OCI-LY7 (cell line): ENCODE measurements around the gene HELZ. TPM values are rescaled to one million over a fixed set of nuclear protein-coding genes. Genes with fewer than 3 reads are reported as not detected.

ENCODE experiments used
- BruUV-seq: library from RNA; stranded (reverse); fragments of 400-500 nt; replicated peaks from 2 replicates; lab custom pipeline; 2021; lab: Mats Ljungman, UMichigan
- CTCF ChIA-PET: fragments of 300-600 bp; sonication (Branson Sonifier 250); formaldehyde crosslinking; loops from one replicate; lab custom pipeline; 2022; ENCODE audit warnings: antibody characterized with exemption; ENCODE audit not compliant: unreplicated experiment; lab: Charles Lee
- POLR2A ChIA-PET: fragments of 300-600 bp; sonication (Branson Sonifier 250); formaldehyde crosslinking; loops from one replicate; lab custom pipeline; 2022; ENCODE audit warnings: antibody characterized with exemption; lab: Charles Lee
- DNase-seq: peaks from one replicate; pipeline ENCODE4 v3.0.0-alpha.2; 2015; ENCODE audit warnings: low spot score
- H2AFZ ChIP-seq: fragments of 200-600 bp; sonication (generic), shearing (Covaris generic); 2 replicates; pipeline ENCODE4 v1.6.1; 2014; ENCODE audit warnings: mild to moderate bottlenecking, antibody characterized with exemption, low read length, moderate library complexity
- H3K27ac ChIP-seq: fragments of 200-600 bp; sonication (generic); 2 replicates; pipeline ENCODE4 v1.5.1; 2014; ENCODE audit warnings: mixed run types, low read depth, mild to moderate bottlenecking, moderate library complexity, low read length, inconsistent platforms; ENCODE audit not compliant: poor library complexity, severe bottlenecking
- H3K36me3 ChIP-seq: fragments of 200-600 bp; sonication (generic); 2 replicates; pipeline ENCODE4 v1.6.1; 2014; ENCODE audit warnings: mild to moderate bottlenecking, antibody characterized with exemption, low read length, moderate library complexity, mixed read lengths; ENCODE audit not compliant: insufficient read depth
- H3K4me1 ChIP-seq: fragments of 200-600 bp; sonication (generic); 2 replicates; pipeline ENCODE4 v1.5.1; 2014; ENCODE audit warnings: mild to moderate bottlenecking, low read length; ENCODE audit not compliant: insufficient read depth, poor library complexity, severe bottlenecking
- H3K4me2 ChIP-seq: fragments of 200-600 bp; sonication (generic); 2 replicates; pipeline ENCODE4 v1.6.1; 2014; ENCODE audit warnings: mild to moderate bottlenecking, low read length
- H3K4me3 ChIP-seq: fragments of 200-600 bp; sonication (generic); 2 replicates; pipeline ENCODE4 v1.5.1; 2014; ENCODE audit warnings: mild to moderate bottlenecking, low read depth, low read length; ENCODE audit not compliant: poor library complexity, severe bottlenecking
- H3K79me2 ChIP-seq: fragments of 200-600 bp; sonication (generic); 2 replicates; pipeline ENCODE4 v1.6.1; 2016; ENCODE audit warnings: low read depth, mild to moderate bottlenecking, low read length, moderate library complexity, mixed read lengths; ENCODE audit not compliant: insufficient read depth
- H3K9me2 ChIP-seq: fragments of 200-600 bp; sonication (generic); 2 replicates; pipeline ENCODE4 v1.6.1; 2016; ENCODE audit warnings: mild to moderate bottlenecking, low read length, mixed read lengths; ENCODE audit not compliant: insufficient read depth
- H3K9me3 ChIP-seq: fragments of 200-600 bp; sonication (generic); 2 replicates; pipeline ENCODE4 v1.6.1; 2014; ENCODE audit warnings: mild to moderate bottlenecking, mixed run types, low read length, mixed read lengths
- H4K20me1 ChIP-seq: fragments of 200-600 bp; sonication (generic); 2 replicates; pipeline ENCODE4 v1.6.1; 2014; ENCODE audit warnings: mild to moderate bottlenecking, antibody characterized with exemption, low read length, moderate library complexity, mixed read lengths; ENCODE audit not compliant: insufficient read depth
- EZH2phosphoT487 ChIP-seq: fragments of 200-600 bp; sonication (generic); IDR thresholded peaks from 2 replicates; pipeline ENCODE4 v1.6.1; 2018; ENCODE audit warnings: low read depth, borderline replicate concordance, mild to moderate bottlenecking, mixed run types, antibody characterized with exemption, low read length, moderate library complexity, mixed read lengths
- intact Hi-C: fragments of 100-400 bp; cut with micrococcal nuclease; formaldehyde crosslinking; loops from one replicate; pipeline ENCODE4 v1.10.0; 2022; ENCODE audit not compliant: unreplicated experiment
- total RNA-seq, 2 experiments: library from RNA; depleted of rRNA in 1 of 2; stranded (reverse); fragments of >200 nt in 1 of 2; shearing (Covaris generic) in 1 of 2; gene quantifications; 2 replicates each; pipeline ENCODE4 v1.2.3, GENCODE V29; 2014 to 2022
- TF ChIP-seq, protein P1 (sequence below): fragments of 200-600 bp; sonication (generic); conservative IDR thresholded peaks from 2 replicates; pipeline ENCODE4 v1.5.1; 2014; ENCODE audit warnings: mild to moderate bottlenecking, antibody characterized with exemption, low read length, moderate library complexity, mixed read lengths

Gene HELZ
- total RNA-seq, 2 experiments from 2014 or later, result 33.9 to 58.9 TPM

DNA sequence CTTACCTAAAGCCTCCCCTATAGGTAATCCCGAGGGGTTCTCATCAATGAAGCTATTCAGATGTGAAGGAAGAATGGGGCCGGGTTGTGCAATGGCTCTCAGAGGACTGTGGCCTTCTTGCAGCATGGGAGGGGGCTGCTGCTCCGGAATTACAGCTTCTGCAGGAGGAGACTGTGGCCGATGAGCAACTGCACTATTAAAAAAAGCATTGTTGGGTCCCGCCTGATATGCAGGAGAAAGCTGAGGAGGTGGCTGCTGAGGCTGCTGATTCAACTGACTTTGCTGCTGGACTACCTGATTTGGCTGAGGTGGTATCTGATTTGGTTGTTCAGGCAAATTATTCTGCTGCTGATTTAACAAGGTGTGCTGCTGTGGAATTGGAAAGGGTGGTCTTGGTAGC lies 135.9 kb downstream of the HELZ start:
- intact Hi-C loops, result no loop called here
- no peak for DNase-seq
- TF ChIP-seq EZH2phosphoT487, result no peak
- TF ChIP-seq, protein P1, sequence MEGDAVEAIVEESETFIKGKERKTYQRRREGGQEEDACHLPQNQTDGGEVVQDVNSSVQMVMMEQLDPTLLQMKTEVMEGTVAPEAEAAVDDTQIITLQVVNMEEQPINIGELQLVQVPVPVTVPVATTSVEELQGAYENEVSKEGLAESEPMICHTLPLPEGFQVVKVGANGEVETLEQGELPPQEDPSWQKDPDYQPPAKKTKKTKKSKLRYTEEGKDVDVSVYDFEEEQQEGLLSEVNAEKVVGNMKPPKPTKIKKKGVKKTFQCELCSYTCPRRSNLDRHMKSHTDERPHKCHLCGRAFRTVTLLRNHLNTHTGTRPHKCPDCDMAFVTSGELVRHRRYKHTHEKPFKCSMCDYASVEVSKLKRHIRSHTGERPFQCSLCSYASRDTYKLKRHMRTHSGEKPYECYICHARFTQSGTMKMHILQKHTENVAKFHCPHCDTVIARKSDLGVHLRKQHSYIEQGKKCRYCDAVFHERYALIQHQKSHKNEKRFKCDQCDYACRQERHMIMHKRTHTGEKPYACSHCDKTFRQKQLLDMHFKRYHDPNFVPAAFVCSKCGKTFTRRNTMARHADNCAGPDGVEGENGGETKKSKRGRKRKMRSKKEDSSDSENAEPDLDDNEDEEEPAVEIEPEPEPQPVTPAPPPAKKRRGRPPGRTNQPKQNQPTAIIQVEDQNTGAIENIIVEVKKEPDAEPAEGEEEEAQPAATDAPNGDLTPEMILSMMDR, result no peak
- Histone ChIP-seq H3K9me3 (no peaks in the 10 kb centered on the region), H3K36me3 (peaks cover 87% of the 10 kb centered on the region), H3K4me3 (no peak overlapping the region), H3K27ac (no peak overlapping the region), H4K20me1 (no peaks in the 10 kb centered on the region), H2AFZ (no peak overlapping the region), H3K79me2 (no peaks in the 10 kb centered on the region), H3K4me1 (no peaks in the 10 kb centered on the region), H3K9me2 (no peaks in the 10 kb centered on the region), H3K4me2 (no peak overlapping the region)
- CTCF ChIA-PET, result no interaction called here
- TSS peak; percentile 37 for BruUV-seq
- POLR2A ChIA-PET, result no interaction called here

- Histone ChIP-seq H2AFZ (no peak overlapping the region), H3K9me2 (no peaks in the 10 kb centered on the region), H3K4me3 (no peak overlapping the region), H3K79me2 (no peaks in the 10 kb centered on the region), H3K9me3 (no peaks in the 10 kb centered on the region), H3K4me1 (no peaks in the 10 kb centered on the region), H3K4me2 (no peak overlapping the region), H3K36me3 (peaks cover 81% of the 10 kb centered on the region), H4K20me1 (no peaks in the 10 kb centered on the region), H3K27ac (no peak overlapping the region)
- CTCF ChIA-PET, result no interaction called here
- POLR2A ChIA-PET, result interaction anchor here (0.6 to 1.1 kb wide), 7 partner anchors 10 to 1598 kb away, joined by 3 to 4 read pairs (median 3); no protein-coding TSS in a partner anchor
- no peak for DNase-seq
- BruUV-seq, result no TSS peak
- no peak for TF ChIP-seq EZH2phosphoT487
- TF ChIP-seq, protein P1, result no peak
- intact Hi-C loops, result no loop called here
Observed at GRCh38 chr17:67107811-67108775, 136.9 kb downstream of the HELZ start.

- peaks cover 75% of the 10 kb centered on the region for H3K36me3 ChIP-seq
Observed at GRCh38 chr17:67107171-67107570, 137.8 kb downstream of the HELZ start.

More at GRCh38 chr17:67107171-67107570, 137.8 kb downstream of the HELZ start:
- no peak for TF ChIP-seq EZH2phosphoT487
- TF ChIP-seq, protein P1, result no peak
- no TSS peak for BruUV-seq
- Histone ChIP-seq H3K79me2 (no peaks in the 10 kb centered on the region), H2AFZ (no peak overlapping the region), H3K27ac (no peak overlapping the region), H3K9me2 (no peaks in the 10 kb centered on the region), H3K4me3 (no peak overlapping the region), H3K4me2 (no peak overlapping the region), H3K4me1 (no peaks in the 10 kb centered on the region), H3K9me3 (no peaks in the 10 kb centered on the region), H4K20me1 (no peaks in the 10 kb centered on the region)
- POLR2A ChIA-PET, result interaction anchor here (1.0 to 1.1 kb wide), 2 partner anchors 9 to 16 kb away, joined by 4 read pairs; no protein-coding TSS in a partner anchor
- CTCF ChIA-PET, result no interaction called here
- no peak for DNase-seq
- intact Hi-C loops, result no loop called here
